Fibroblast of peridontal ligament (primary cell): ENCODE measurements around the gene RNF183.
A peak's percentile ranks its signal among the peaks of the same experiment; 100 is the strongest.
"Not testable (repeated sequence)": the region's sequence is repeated elsewhere in the genome, so short reads cannot be mapped to it uniquely, and the experiment has no call there.

Experiments
- DNase-seq: peaks from one replicate; pipeline ENCODE4 v3.0.0-alpha.2; 2010; ENCODE audit errors: extremely low read depth

The RNF183 gene

GRCh38 chr9:113274474-113275156, 28.6 kb downstream of the RNF183 start:
- DNase-seq, result peak; percentile 79

- no peak for DNase-seq
Measured at GRCh38 chr9:113269871-113270270, 33.3 kb downstream of the RNF183 start.

GRCh38 chr9:113269355-113269754, 33.8 kb downstream of the RNF183 start:
- DNase-seq, result no peak

- no peak for DNase-seq
Measured at GRCh38 chr9:113267911-113268566, 35.1 kb downstream of the RNF183 start.

GRCh38 chr9:113266174-113266573, 37.0 kb downstream of the RNF183 start:
- no peak for DNase-seq

GRCh38 chr9:113261917-113262671, 41.1 kb downstream of the RNF183 start:
- DNase-seq, result no peak

GRCh38 chr9:113258282-113258681, 44.9 kb downstream of the RNF183 start:
- DNase-seq, result no peak

- no peak for DNase-seq
Measured at GRCh38 chr9:113257863-113258262, 45.3 kb downstream of the RNF183 start.

- DNase-seq, result no peak
Measured at GRCh38 chr9:113255438-113255837, 47.7 kb downstream of the RNF183 start.

- DNase-seq, result no peak
Measured at GRCh38 chr9:113254991-113255390, 48.2 kb downstream of the RNF183 start.

- no peak for DNase-seq
Measured at GRCh38 chr9:113250807-113251206, 52.4 kb downstream of the RNF183 start.

GRCh38 chr9:113249661-113250060, 53.5 kb downstream of the RNF183 start:
- DNase-seq, result not testable (repeated sequence)

GRCh38 chr9:113247640-113248039, 55.5 kb downstream of the RNF183 start:
- DNase-seq, result no peak
